Stimulated activated CD4-positive, alpha-beta T cell treated with anti-CD3 and anti-CD28 coated beads, TNF-alpha, amount 100 ng/mL, for 24 hours (primary cell): ENCODE results near the gene ARID5B.

ENCODE experiments used
- DNase-seq, 3 experiments: peaks; one replicate each; pipeline ENCODE4 v3.0.0-alpha.2; 2020; ENCODE audit warnings: low read depth in 3 of 3

ARID5B gene

GRCh38 chr10:62049624-62050345, 148.3 kb downstream of the ARID5B start:
- no peak for DNase-seq

DNA sequence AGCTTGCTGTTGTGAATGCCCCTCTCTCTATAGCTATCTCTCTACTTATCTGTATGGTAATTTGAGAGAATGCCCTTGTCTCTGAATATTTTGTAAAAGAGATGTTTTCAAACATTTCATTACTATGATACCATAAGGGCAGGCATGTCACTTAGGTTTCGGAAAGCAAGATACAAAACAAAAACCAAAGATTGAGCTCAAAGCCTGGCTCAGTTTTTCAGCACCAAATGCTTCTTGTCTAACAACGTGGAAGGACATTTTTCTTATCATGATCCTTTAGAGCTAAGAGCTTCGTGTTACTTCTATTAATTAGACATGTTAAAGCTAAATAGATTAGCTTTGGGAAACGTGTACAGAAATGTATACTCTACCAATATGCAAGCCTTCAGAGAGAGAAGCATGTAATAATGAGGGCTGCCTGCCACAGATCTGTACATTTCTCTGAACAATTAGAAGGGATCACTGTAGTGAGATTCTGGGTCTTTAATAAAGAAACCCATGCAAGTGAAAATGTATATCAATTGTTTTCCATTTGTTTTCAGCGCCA, 148.9 kb downstream of the ARID5B start:
- DNase-seq, result no peak

GRCh38 chr10:62050893-62051433, 149.5 kb downstream of the ARID5B start:
- peak; percentile 59 to 75 (median 71) for DNase-seq

DNA sequence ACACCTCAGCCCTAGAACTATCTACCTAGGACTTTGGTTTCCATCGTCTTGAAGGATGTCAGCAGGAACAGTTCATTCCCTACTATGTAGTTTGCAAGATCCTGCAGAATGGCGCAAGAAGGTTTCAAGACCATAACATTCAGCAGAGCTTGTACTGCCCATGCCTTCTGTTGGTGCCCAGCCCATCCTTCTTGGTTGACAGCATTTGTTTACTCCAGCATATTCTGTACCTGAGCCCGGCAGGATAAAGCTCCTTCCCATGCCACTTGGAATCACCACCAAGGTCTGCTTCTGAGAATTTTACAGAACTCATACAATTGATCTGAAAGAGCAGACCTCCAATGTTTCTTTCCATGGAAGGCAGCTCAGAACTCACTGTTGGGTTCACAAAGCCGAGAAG, 150.8 kb downstream of the ARID5B start:
- no peak for DNase-seq

DNA sequence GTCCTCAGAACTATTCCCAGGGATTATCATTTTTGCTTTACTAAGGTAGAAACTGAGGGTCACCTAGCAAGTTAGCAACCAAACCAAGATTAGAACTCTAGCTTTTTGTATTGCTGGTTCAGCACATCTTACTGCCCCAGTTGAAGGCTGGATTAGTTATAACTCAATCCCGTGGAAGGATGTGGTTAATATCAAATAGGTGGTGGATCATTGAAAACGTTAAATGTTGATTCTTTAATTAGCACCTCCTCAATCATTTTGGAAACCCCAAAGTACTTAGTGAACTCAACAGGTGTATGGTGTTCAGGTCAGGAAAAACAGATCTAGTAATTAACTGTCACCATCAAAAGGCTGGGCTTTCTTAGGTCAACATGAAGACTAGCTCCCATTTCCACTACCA, 152.4 kb downstream of the ARID5B start:
- DNase-seq, result no peak

GRCh38 chr10:62054408-62054807, 152.9 kb downstream of the ARID5B start:
- no peak for DNase-seq

DNA sequence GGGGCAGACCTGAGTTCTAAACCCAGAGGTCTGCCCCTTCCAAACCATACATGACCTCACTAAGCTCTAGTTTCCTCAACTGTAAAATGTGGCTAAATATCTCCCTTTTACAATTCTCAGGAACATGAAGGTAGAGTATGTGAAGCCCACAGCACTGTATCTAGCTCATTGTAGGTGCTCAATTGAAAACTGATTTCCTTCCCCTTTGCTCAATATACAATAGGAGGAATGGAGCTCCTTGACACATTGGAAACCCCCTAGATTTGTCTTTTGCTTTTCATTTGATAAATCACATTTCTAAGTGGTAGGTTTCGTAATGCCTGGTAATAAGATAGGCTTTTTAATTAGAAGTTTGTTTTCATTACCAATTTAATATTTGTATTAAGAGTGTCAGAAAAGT, 153.3 kb downstream of the ARID5B start:
- no peak for DNase-seq

GRCh38 chr10:62056219-62056618, 154.7 kb downstream of the ARID5B start:
- DNase-seq, result no peak

GRCh38 chr10:62056698-62057097, 155.2 kb downstream of the ARID5B start:
- DNase-seq, result no peak

DNA sequence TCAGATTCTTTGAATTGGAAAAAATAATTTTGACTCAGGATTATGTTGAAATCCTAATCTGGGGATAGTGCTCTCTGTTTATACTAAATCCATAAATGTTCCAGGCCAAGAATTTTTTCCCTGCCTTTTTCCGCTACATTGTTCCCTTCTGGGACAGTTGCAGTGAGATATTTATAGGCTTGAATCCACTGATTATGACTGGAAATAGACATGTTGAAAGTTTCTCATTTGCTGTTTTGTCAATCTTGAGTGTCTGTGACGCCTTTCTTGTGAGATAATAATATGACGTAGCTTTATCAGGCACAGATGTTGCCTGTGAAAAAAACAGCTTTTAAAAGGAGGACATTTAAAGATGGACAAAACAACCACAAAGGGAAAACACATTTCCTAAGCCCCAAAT, 155.9 kb downstream of the ARID5B start:
- DNase-seq, result no peak

- no peak for DNase-seq
Measured at GRCh38 chr10:62057850-62058249, 156.4 kb downstream of the ARID5B start.

GRCh38 chr10:62058476-62058875, 157.0 kb downstream of the ARID5B start:
- DNase-seq, result no peak

- DNase-seq, result no peak
Measured at GRCh38 chr10:62058896-62059216, 157.4 kb downstream of the ARID5B start.

- no peak for DNase-seq
Measured at GRCh38 chr10:62059217-62059920, 157.9 kb downstream of the ARID5B start.

DNA sequence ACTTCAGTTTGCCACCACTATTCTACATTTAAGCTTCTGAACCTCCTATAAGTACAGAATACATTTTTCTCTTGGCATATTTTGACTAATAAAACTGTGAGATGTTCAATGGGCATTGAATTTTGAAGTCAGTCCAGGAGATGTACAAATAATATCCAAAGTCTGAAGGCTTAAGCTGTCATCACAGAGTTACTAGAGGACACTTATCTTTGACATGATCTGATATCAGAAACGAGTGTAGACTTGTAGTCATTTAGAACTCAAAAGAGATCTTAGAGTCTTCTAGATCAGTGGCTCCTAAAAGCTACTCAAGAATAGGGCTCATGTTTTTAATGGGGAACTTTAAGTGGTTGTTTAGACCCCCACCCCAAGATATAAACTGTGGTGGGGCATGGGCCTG, 160.5 kb downstream of the ARID5B start:
- DNase-seq, result no peak

GRCh38 chr10:62062752-62063512, 161.4 kb downstream of the ARID5B start:
- no peak for DNase-seq

GRCh38 chr10:62063795-62064472, 162.4 kb downstream of the ARID5B start:
- no peak for DNase-seq

DNA sequence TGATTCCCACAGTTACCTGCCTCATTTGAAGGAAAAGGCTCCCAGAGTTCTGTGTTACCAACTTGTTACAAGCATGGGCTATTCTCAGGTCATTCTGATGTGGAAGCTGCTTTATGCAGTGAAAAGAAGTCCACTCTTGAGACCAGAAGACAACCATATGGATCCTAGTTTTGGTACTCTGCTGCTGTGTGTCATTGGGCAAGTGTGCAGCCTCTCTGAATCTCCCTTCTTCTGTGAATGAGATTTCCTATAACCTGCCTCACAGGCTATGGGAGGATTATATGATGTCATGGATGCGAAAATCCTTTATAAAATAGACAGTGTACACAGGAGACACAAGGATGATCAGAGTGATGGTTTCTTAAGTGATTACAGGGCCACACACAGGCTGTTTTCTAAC, 166.1 kb downstream of the ARID5B start:
- no peak for DNase-seq

GRCh38 chr10:62068464-62068863, 167.0 kb downstream of the ARID5B start:
- no peak for DNase-seq

- DNase-seq, result no peak
Measured at GRCh38 chr10:62069452-62070178, 168.1 kb downstream of the ARID5B start.

DNA sequence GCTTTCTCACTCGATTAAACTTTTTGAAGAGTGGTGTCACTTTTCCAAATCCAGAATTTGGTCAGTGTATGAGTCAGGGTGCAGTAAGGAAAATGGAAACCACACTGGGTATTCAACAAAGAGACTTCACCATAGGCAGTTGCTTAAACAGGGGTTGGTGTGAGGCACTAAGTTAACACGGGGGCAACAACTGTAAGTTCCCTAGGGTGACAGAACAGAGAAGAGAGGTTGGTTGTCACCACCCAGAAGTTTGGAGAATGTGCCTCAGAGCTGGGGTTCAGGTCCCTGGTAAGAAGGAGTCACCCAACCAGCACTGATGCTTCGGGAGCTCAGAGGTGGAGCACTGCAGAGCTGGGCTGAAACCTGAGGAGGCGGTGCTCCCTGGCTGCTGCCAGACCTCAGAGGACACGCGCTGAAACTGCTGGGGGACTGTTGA, 170.4 kb downstream of the ARID5B start:
- peak in 1 of 3 experiments; percentile 35 for DNase-seq
